ENCODE data around the gene FBXL17.
A peak's percentile ranks its signal among the peaks of the same experiment; 100 is the strongest.
"Not testable (repeated sequence)": the region's sequence is repeated elsewhere in the genome, so short reads cannot be mapped to it uniquely, and the experiment has no call there.

FBXL17 gene

GRCh38 chr5:108303086-108303485, 78.8 kb downstream of the FBXL17 start:
- no peak for DNase-seq

DNA sequence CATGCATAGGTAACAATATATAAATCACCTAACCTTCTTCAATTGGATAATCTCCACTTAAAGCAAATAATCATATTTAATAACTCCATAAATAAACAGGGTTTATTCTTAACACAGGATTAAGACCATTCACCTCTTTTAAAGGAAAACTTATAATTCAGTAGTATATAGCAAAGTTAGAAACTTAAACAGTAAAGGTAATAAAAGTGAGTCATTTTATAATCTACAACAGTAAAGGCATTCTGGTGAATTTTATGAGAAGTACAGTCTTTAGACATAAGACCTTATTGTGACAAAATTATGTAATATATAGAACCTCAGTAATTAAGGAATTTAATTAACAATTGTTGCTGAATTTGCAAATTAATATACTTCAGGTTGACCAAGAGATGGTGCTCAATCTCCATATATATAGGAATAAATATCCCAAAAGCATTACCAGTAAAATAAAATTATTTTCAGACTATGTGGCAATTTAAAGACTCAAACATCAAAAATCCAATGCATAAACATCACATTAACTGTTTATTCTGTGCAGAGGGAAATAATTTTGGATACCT, 84.8 kb downstream of the FBXL17 start:
- DNase-seq: no peak

- no peak for DNase-seq
Observed at GRCh38 chr5:108295578-108296368, 86.1 kb downstream of the FBXL17 start.

DNA sequence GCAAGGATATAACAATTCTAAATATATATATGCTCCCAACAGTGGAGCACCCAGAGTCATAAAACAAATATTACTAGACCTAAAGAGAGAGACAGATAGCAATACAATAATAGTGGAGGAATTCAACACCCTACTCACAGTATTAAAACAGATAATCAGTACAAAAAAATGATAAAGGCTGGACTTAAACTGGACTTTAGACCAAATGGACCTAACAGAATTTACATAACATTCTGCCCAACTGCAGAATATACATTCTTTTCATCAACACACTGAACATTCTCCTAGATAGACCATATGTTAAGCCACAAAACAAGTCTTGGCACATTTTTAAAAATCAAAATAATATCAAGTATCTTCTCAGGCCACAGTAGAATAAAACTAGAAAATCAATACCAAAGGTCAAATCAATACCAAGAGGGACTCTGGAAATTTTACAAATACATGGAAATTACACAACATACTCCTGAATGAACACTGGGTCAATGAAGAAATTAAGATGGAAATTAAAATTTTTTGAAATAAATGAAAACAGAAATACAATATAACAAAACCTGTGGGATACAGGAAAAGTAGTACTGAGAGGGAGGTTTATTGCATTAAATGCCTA, 100.8 kb downstream of the FBXL17 start:
- DNase-seq: no peak

DNA sequence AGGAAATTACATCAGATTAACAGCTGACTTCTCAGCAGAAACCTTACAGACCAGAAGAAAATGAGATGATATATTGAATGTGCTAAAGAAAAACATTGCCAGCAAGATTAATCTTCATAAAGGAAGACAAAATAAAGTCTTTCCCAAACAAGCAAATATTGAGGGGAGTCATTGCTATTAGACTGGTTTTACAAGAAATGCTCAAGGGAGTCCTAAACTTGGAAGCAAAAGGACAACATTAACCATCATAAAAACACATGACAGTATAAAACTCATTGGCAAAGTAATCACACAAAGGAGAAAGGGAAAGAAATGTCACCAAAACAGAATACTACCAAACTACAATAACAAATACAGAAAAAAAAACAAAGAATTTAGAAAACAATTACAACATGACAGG, 101.7 kb downstream of the FBXL17 start:
- DNase-seq: no peak

DNA sequence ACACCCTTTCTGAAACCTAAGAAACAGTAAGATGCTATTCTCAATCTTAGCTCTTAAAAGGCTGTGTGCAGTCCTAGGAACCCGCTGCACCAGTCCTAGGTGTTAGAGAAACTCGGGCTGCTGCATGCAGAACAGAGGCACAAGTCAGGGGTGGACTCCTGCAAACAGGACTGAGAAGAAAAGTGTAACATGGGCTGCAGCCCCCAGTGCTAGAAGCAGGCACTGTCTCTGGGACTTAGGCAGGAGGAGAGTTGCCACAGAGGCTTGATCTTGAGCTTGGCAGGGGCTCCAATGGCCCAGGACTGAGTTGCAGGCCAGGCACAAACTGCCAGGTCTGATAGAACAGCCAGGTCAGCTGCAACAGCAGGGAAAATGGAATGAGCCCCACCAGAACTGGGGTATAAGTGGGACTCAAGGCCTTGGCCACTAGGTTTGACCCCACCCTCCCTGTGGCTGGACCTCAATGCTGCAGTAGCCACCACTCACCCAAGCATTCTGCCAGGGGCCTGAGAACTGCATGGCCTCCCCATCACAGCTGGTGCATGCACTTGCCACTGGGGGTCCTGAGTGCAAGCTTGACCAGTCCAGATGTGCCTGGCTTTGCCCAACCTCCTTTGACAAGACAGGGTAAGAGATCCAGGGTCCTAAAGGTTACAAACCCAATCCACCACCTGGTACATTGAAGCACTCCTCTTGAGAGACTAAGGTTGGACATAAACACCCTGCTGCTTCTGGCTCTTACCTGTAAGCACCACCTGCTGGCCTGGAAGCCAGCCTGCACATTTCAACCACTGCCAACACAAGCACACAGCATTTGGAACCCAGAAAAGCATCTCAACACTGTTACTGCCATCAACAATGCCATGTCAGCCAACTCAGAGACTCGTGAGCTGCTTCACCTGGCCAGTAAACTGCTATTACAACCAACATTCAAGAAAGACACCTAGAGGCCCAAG, 103.3 kb downstream of the FBXL17 start:
- DNase-seq: no peak

DNA sequence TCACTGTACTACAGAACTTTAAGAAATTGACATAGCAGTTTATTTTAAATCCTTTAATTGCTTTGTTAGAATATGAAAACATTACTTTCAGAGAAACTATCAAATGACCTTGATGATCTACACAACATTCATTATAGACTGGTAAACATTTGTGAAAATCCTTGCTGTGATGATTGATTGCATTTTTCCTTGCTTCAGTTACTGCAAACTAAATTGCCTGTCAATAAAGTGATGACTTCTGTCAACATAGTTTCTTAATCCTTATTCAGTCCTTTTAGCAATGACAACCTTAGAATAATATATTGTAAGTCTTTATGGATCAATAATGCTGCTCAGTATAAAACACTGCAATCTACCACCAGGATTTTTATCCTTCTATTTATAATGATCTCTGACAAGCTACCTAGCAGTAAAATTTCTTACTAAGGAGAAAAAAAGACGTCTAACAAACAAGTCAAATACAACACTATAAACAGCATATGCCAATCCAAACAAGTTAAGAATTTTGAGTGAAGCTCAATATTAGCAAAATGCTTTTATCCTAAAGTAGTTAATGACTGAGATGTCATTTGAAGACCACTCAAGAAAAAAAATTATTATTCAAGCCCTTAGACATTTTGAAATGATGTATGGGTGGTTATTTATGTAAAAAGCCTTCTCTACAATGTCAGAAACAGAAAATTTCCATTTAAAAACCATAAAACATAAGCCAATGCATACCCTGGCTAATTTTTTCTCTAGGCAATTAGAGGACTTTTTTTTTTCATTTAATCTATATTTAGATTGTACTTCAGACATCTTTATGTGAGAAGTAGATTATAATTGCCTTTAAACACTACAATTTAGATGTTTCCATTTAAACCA, 105.5 kb downstream of the FBXL17 start:
- DNase-seq: no peak

DNA sequence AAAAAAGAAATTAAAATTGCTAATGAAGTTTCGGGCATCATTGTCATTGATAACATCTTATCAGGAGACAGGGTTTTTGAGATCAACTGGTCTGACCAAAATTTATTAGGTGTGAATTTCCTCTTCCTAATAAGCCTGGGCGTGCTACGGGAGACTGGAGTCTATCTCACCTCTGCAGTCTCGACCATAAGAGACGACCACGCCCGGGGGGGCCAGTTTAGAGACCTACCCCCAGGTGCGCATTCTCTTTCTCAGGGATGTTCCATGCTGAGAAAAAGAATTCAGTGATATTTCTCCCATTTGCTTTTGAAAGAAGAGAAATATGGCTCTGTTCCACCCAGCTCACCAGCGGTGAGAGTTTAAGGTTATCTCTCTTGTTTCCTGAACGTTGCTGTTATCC, 107.8 kb downstream of the FBXL17 start:
- not testable (repeated sequence) for DNase-seq

- DNase-seq: no peak
Observed at GRCh38 chr5:108271127-108271526, 110.8 kb downstream of the FBXL17 start.

DNA sequence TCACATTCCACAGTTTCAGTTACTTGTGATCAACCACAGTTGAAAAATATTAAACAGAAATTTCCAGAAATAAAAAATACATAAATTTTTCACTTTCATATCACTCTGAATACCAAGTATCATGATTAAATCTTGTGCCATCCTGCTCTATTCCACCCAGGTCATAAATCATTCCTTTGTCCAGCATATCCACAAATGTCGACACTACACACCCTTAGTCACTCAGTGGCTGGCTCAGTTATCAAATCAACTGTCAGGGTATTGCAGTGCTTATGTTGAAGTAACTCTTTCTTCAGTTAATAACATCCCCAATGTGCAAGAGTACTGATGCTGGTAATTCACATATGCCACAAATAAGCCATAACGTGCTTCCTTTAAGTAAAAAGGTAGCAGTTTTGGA, 115.7 kb downstream of the FBXL17 start:
- DNase-seq: no peak

GRCh38 chr5:108264533-108264932, 117.4 kb downstream of the FBXL17 start:
- DNase-seq: no peak

GRCh38 chr5:108263338-108263737, 118.6 kb downstream of the FBXL17 start:
- DNase-seq: no peak

- no peak for DNase-seq
Observed at GRCh38 chr5:108260858-108261170, 121.1 kb downstream of the FBXL17 start.

- DNase-seq: peak; percentile 86
Observed at GRCh38 chr5:108260117-108260857, 121.6 kb downstream of the FBXL17 start.

- no peak for DNase-seq
Observed at GRCh38 chr5:108259306-108259705, 122.6 kb downstream of the FBXL17 start.

- no peak for DNase-seq
Observed at GRCh38 chr5:108257996-108258395, 123.9 kb downstream of the FBXL17 start.

- no peak for DNase-seq
Observed at GRCh38 chr5:108255468-108255867, 126.4 kb downstream of the FBXL17 start.

- no peak for DNase-seq
Observed at GRCh38 chr5:108251350-108251749, 130.5 kb downstream of the FBXL17 start.

GRCh38 chr5:108249785-108250426, 132.0 kb downstream of the FBXL17 start:
- no peak for DNase-seq

- no peak for DNase-seq
Observed at GRCh38 chr5:108249095-108249784, 132.7 kb downstream of the FBXL17 start.
